NCI-H146 treated with DMSO at 0.1 percent for 48 hours (cell line): Measurements from ENCODE around the gene PCDHA13.
"Not testable (repeated sequence)": the region's sequence is repeated elsewhere in the genome, so short reads cannot be mapped to it uniquely, and the experiment has no call there.

Source experiments
- DNase-seq: peaks from one replicate; lab custom pipeline; 2025; ENCODE audit not compliant: unreplicated experiment; lab: John Stamatoyannopoulos, UW

Gene PCDHA13, protein sequence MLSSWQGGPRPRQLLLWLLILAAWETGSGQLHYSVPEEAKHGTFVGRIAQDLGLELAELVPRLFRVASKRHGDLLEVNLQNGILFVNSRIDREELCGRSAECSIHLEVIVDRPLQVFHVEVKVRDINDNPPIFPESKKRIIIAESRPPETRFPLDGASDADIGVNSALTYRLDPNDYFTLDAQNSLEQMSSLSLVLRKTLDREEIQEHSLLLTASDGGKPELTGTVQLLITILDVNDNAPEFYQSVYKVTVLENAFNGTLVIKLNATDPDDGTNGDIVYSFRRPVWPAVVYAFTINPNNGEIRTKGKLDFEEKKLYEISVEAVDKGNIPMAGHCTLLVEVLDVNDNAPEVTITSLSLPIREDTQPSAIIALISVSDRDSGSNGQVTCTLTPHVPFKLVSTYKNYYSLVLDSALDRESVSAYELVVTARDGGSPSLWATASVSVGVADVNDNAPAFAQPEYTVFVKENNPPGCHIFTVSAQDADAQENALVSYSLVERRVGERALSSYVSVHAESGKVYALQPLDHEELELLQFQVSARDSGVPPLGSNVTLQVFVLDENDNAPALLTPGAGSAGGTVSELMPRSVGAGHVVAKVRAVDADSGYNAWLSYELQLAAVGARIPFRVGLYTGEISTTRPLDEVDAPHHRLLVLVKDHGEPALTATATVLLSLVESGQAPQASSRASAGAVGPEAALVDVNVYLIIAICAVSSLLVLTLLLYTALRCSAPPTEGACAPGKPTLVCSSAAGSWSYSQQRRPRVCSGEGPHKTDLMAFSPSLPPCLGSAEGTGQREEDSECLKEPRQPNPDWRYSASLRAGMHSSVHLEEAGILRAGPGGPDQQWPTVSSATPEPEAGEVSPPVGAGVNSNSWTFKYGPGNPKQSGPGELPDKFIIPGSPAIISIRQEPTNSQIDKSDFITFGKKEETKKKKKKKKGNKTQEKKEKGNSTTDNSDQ

GRCh38 chr5:140881889-140882590, at the start of gene PCDHA13:
Gene PCDHA13 (plus strand): TSS chr5:140882124. CDS start chr5:140882269, 145 bp downstream.
- DNase-seq = no peak

GRCh38 chr5:140833993-140834392, 47.9 kb upstream of the PCDHA13 start, which contains the start of gene PCDHA7:
Gene PCDHA7 (plus strand): TSS chr5:140834269. CDS start chr5:140834384, 115 bp downstream.
- DNase-seq = no peak

DNA sequence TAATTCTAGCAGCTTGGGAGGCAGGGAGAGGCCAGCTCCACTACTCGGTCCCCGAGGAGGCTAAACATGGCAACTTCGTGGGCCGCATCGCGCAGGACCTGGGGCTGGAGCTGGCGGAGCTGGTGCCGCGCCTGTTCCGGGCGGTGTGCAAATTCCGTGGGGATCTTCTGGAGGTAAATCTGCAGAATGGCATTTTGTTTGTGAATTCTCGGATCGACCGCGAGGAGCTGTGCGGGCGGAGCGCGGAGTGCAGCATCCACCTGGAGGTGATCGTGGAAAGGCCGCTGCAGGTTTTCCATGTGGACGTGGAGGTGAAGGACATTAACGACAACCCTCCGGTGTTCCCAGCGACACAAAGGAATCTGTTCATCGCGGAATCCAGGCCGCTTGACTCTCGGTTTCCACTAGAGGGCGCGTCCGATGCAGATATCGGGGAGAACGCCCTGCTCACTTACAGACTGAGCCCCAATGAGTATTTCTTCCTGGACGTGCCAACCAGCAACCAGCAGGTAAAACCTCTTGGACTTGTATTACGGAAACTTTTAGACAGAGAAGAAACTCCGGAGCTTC, 47.4 kb upstream of the PCDHA13 start:
- not testable (repeated sequence) for DNase-seq

- DNase-seq = no peak
Observed at GRCh38 chr5:140835622-140836510, 46.1 kb upstream of the PCDHA13 start.

DNA sequence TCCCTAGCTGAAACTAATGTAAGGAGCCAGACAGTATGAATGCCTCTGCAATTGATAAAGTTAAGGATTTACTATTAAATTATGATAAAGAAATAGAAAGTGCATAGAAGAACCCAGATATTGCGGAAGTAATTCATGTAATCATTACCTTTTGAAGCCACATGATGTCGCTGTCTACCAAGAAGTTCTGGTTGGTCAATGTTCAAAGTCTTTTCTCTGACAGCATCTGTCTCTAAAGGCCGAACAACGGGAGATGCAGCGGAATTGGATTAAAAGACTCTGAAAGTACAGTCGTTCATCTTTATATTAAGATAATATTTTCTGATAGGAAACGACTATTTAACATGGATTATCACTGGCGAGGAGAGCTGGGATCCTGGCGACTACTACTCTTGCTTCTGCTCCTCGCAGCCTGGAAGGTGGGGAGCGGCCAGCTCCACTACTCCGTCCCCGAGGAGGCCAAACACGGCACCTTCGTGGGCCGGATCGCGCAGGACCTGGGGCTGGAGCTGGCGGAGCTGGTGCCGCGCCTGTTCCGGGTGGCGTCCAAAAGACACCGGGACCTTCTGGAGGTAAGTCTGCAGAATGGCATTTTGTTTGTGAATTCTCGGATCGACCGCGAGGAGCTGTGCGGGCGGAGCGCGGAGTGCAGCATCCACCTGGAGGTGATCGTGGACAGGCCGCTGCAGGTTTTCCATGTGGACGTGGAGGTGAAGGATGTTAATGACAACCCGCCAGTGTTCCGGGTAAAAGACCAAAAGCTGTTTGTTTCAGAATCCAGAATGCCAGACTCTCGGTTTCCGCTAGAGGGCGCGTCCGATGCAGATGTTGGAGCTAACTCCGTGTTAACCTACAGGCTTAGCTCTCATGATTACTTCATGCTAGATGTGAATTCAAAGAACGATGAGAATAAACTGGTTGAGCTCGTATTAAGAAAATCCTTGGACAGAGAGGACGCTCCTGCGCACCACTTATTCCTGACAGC, 40.7 kb upstream of the PCDHA13 start, which contains the start of gene PCDHA8:
PCDHA8 (plus strand) TSS at position 210 of the 985 bp plus-strand sequence; CDS start at position 345, 135 bp downstream.
- no peak for DNase-seq

DNA sequence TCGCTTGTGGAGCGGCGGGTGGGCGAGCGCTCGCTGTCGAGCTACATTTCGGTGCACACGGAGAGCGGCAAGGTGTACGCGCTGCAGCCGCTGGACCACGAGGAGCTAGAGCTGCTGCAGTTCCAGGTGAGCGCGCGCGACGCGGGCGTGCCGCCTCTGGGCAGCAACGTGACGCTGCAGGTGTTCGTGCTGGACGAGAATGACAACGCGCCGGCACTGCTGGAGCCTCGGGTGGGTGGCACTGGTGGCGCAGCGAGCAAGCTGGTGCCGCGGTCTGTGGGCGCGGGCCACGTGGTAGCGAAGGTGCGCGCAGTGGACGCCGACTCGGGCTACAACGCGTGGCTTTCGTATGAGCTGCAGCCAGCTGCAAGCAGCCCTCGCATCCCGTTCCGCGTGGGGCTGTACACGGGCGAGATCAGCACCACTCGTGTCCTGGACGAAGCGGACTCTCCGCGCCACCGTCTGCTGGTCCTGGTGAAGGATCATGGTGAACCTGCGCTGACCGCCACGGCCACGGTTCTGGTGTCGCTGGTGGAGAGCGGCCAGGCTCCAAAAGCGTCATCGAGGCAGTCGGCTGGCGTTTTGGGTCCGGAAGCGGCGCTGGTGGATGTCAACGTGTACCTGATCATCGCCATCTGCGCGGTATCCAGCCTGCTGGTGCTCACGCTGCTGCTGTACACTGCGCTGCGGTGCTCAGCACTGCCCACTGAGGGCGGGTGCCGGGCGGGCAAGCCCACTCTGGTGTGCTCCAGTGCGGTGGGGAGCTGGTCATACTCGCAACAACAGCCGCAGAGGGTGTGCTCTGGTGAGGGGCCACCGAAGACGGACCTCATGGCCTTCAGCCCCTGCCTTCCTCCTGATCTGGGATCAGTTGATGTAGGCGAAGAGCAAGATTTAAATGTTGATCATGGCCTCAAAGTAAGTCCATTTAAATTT, 38.9 kb upstream of the PCDHA13 start:
- DNase-seq = no peak

DNA sequence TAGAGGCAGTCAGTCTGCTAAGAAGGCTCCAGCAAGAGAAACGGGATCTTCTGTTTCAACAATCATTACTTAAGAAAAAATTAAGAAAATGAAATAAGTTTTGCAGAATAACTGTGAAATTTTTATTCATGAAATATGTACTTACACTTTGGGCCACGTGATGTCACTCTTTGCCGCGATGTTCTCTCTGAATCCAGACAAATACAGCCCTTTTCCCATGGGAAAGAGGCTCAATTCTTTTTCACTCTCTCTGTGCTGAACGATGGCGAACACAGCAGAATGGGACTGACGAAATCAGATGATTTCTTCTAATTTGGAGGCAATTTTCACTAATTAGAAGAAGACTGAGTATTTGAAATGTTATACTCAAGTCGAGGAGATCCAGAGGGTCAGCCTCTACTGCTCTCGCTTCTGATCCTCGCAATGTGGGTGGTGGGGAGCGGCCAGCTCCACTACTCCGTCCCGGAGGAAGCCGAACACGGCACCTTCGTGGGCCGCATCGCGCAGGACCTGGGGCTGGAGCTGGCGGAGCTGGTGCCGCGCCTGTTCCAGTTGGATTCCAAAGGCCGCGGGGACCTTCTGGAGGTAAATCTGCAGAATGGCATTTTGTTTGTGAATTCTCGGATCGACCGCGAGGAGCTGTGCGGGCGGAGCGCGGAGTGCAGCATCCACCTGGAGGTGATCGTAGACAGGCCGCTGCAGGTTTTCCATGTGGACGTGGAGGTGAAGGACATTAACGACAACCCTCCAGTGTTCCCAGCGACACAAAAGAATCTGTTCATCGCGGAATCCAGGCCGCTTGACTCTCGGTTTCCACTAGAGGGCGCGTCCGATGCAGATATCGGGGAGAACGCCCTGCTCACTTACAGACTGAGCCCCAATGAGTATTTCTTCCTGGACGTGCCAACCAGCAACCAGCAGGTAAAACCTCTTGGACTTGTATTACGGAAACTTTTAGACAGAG, 33.5 kb upstream of the PCDHA13 start, which contains the start of gene PCDHA9:
PCDHA9 (plus strand) TSS at position 244 of the 964 bp plus-strand sequence; CDS start at position 358, 114 bp downstream.
- not testable (repeated sequence) for DNase-seq

DNA sequence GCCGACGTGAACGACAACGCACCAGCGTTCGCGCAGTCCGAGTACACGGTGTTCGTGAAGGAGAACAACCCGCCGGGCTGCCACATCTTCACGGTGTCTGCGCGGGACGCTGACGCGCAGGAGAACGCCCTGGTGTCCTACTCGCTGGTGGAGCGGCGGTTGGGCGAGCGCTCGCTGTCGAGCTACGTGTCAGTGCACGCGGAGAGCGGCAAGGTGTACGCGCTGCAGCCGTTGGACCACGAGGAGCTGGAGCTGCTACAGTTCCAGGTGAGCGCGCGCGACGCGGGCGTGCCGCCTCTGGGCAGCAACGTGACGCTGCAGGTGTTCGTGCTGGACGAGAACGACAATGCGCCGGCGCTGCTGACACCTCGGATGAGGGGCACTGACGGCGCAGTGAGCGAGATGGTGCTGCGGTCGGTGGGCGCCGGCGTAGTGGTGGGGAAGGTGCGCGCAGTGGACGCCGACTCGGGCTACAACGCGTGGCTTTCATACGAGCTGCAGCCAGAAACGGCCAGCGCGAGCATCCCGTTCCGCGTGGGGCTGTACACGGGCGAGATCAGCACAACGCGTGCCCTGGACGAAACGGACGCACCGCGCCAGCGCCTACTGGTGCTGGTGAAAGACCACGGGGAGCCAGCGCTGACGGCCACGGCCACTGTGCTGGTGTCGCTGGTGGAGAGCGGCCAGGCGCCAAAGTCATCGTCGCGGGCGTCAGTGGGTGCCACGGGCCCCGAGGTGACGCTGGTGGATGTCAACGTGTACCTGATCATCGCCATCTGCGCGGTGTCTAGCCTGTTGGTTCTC, 31.9 kb upstream of the PCDHA13 start:
- DNase-seq = not testable (repeated sequence)

DNA sequence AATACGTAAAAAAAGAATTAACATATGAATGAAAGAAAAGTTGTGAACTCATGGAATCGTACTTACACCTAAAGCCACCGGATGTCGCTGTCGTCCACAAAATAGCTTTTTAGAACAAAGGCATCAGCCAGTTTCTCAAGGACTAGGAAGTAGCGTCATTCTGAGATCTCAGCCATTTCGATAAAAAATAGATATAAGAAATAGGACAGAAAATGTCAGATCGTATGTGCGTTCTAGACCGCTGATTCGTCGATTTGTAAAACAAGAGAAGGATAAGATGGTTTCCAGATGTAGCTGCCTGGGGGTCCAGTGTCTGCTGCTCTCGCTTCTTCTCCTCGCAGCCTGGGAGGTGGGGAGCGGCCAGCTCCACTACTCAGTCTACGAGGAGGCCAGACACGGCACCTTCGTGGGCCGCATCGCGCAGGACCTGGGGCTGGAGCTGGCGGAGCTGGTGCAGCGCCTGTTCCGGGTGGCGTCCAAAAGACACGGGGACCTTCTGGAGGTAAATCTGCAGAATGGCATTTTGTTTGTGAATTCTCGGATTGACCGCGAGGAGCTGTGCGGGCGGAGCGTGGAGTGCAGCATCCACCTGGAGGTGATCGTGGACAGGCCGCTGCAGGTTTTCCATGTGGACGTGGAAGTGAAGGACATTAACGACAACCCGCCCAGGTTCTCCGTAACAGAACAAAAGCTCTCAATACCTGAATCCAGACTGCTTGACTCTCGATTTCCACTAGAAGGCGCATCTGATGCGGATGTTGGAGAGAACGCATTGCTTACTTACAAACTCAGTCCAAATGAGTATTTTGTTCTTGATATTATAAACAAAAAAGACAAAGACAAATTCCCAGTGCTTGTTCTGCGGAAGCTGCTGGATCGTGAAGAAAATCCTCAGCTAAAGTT, 25.9 kb upstream of the PCDHA13 start, which contains the start of gene PCDHA10:
PCDHA10 (plus strand) TSS at position 126 of the 903 bp plus-strand sequence; CDS start at position 278, 152 bp downstream.
- DNase-seq = no peak

GRCh38 chr5:140857177-140857986, 24.5 kb upstream of the PCDHA13 start:
- DNase-seq = no peak

GRCh38 chr5:140857987-140858240, 24.0 kb upstream of the PCDHA13 start:
- DNase-seq = no peak

- no peak for DNase-seq
Observed at GRCh38 chr5:140862441-140863295, 19.3 kb upstream of the PCDHA13 start.
